OCI-LY3 (cell line): ENCODE measurements around the gene MORF4L1.

Experiments used
- H2AFZ ChIP-seq: fragments of 200-600, 300-600 bp; shearing (Covaris generic); 2 replicates; pipeline ENCODE4 v1.6.0; 2014; ENCODE audit warnings: antibody characterized with exemption, low read depth, low read length
- H3K27ac ChIP-seq: fragments of 200-600, 300-600 bp; sonication (generic); 2 replicates; pipeline ENCODE4 v1.5.1; 2014; ENCODE audit warnings: mild to moderate bottlenecking, low read length, moderate library complexity, mixed read lengths
- H3K27me3 ChIP-seq: fragments of 200-600, 300-600 bp; sonication (generic); 2 replicates; pipeline ENCODE4 v1.6.1; 2014; ENCODE audit warnings: low read depth, low read length, mixed read lengths
- H3K36me3 ChIP-seq: fragments of 200-600, 300-600 bp; sonication (generic); replicated peaks from 2 replicates; pipeline ENCODE3; 2014; ENCODE audit warnings: low read depth, low read length, mixed read lengths
- H3K4me1 ChIP-seq: fragments of 300-600, 200-600 bp; sonication (generic); 2 replicates; pipeline ENCODE4 v1.6.1; 2014; ENCODE audit warnings: low read length, mixed read lengths
- H3K4me2 ChIP-seq: fragments of 200-600, 300-600 bp; sonication (generic); 2 replicates; pipeline ENCODE4 v1.6.1; 2014; ENCODE audit warnings: low read length, mixed read lengths
- H3K4me3 ChIP-seq: fragments of 300-600, 200-600 bp; sonication (generic); 2 replicates; pipeline ENCODE4 v1.5.1; 2014; ENCODE audit warnings: antibody characterized with exemption, mild to moderate bottlenecking, low read length, moderate library complexity
- H3K79me2 ChIP-seq: fragments of 300-600, 200-600 bp; shearing (Covaris generic); 2 replicates; pipeline ENCODE4 v1.6.1; 2014; ENCODE audit warnings: mild to moderate bottlenecking, low read length, mixed read lengths
- H3K9ac ChIP-seq: fragments of 300-600, 200-600 bp; shearing (Covaris generic); 2 replicates; pipeline ENCODE4 v1.6.0; 2014; ENCODE audit warnings: mild to moderate bottlenecking, low read length, moderate library complexity
- H3K9me3 ChIP-seq: fragments of 200-600, 300-600 bp; shearing (Covaris generic); 2 replicates; pipeline ENCODE4 v1.6.1; 2014; ENCODE audit warnings: low read length, mixed read lengths; ENCODE audit not compliant: insufficient read depth
- H4K20me1 ChIP-seq: fragments of 200-600, 300-600 bp; sonication (generic); 2 replicates; pipeline ENCODE4 v1.6.1; 2016; ENCODE audit warnings: low read length, mixed read lengths; ENCODE audit not compliant: insufficient read depth
- EZH2phosphoT487 ChIP-seq: fragments of 200-600 bp; shearing (Covaris generic); IDR thresholded peaks from 2 replicates; pipeline ENCODE4 v1.6.1; 2018; ENCODE audit warnings: antibody characterized with exemption, mixed run types, low read depth
- TF ChIP-seq, protein P1 (sequence below): fragments of 200-600, 300-600 bp; sonication (generic); IDR thresholded peaks from 2 replicates; pipeline ENCODE4 v1.5.1; 2014; ENCODE audit warnings: antibody characterized with exemption, low read length, low read depth

The MORF4L1 gene

DNA sequence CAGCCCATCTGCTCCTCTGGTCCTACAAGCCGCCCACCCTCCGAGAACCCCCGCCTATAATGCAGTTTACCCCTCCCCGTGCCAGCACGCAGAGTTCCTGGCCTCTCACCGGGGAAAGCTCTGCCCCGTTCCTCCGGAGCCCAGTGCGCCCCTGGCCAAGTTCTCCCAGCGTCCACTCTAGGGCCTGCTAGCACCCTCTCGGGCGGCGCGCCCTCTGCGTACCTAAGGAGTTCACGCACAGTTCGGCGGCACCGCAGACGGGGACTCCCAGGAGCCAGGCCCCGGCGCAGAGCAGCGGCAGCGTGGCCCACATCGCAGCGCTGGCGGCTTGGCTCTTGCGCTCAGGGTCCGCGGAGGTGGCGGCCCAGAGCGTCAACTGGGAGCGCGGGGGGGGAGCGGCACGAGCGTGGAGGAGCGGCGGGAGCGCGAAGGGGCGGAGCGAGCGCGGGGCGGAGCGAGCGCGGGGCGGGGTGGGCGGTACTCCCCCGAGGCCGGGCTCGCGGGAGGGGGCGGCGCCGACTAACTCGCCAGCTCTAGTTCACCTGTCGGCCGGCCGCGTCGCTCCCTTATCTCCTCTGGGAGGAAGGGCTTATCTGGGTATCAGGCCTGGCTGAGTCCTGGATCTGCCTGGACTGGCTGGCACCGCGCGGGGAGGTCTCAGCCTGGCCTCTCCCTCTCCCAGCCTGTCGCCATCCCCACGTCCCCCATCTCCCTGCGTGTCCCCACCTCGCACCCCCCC lies 72.1 kb downstream of the MORF4L1 start, which contains the start of gene CTSH:
TSS of gene CTSH (minus strand) at position 378 of the 739 bp plus-strand sequence. CDS start at position 313, 65 bp downstream.
- no peak within 1 kb of the TSS for H2AFZ ChIP-seq

DNA sequence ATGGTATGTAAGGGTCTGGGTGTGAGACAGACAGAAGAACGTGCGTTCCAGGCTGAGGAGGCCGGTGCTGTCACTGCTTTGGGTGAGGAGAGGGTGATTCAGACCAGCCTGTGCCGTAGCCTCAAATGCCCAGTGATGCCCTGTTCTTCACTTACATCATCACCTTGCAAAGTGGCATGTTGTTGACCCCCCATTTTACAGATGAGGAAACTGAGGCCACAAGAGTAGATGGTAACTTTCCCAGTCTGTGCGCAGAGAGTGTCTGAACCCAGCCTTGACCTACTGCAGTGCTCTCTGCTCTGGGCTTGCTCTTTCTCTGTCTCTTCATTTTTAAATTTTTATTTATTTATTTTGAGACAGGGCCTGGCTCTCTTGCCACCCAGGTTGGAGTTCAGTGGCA lies 73.8 kb downstream of the MORF4L1 start:
- Histone ChIP-seq H3K4me1 (peaks cover 19% of the 10 kb centered on the region), H3K36me3 (peaks cover 26% of the 10 kb centered on the region), H3K27me3 (no peaks in the 10 kb centered on the region), H4K20me1 (no peaks in the 10 kb centered on the region), H3K4me2 (no peak overlapping the region), H2AFZ (no peak overlapping the region), H3K9me3 (no peaks in the 10 kb centered on the region), H3K4me3 (no peak overlapping the region), H3K79me2 (peaks cover 34% of the 10 kb centered on the region), H3K9ac (no peak overlapping the region), H3K27ac (no peak overlapping the region)
- TF ChIP-seq, protein P1, sequence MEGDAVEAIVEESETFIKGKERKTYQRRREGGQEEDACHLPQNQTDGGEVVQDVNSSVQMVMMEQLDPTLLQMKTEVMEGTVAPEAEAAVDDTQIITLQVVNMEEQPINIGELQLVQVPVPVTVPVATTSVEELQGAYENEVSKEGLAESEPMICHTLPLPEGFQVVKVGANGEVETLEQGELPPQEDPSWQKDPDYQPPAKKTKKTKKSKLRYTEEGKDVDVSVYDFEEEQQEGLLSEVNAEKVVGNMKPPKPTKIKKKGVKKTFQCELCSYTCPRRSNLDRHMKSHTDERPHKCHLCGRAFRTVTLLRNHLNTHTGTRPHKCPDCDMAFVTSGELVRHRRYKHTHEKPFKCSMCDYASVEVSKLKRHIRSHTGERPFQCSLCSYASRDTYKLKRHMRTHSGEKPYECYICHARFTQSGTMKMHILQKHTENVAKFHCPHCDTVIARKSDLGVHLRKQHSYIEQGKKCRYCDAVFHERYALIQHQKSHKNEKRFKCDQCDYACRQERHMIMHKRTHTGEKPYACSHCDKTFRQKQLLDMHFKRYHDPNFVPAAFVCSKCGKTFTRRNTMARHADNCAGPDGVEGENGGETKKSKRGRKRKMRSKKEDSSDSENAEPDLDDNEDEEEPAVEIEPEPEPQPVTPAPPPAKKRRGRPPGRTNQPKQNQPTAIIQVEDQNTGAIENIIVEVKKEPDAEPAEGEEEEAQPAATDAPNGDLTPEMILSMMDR, result no peak
- no peak for TF ChIP-seq EZH2phosphoT487

More for the DNA sequence above, 72.1 kb downstream of the MORF4L1 start, which contains the start of gene CTSH:
- Histone ChIP-seq H3K36me3 (peaks cover 32% of the 10 kb centered on the region), H3K9ac (peak within 1 kb of the TSS; percentile 99), H3K9me3 (no peaks in the 10 kb centered on the region), H4K20me1 (no peaks in the 10 kb centered on the region), H3K4me1 (peaks cover 27% of the 10 kb centered on the region), H3K27me3 (no peaks in the 10 kb centered on the region), H3K79me2 (peaks cover 48% of the 10 kb centered on the region), H3K4me3 (peak within 1 kb of the TSS; percentile 91), H3K27ac (peak within 1 kb of the TSS; percentile 94), H3K4me2 (peak within 1 kb of the TSS; percentile 87)
- TF ChIP-seq, protein P1, result no peak
- TF ChIP-seq EZH2phosphoT487, result no peak

DNA sequence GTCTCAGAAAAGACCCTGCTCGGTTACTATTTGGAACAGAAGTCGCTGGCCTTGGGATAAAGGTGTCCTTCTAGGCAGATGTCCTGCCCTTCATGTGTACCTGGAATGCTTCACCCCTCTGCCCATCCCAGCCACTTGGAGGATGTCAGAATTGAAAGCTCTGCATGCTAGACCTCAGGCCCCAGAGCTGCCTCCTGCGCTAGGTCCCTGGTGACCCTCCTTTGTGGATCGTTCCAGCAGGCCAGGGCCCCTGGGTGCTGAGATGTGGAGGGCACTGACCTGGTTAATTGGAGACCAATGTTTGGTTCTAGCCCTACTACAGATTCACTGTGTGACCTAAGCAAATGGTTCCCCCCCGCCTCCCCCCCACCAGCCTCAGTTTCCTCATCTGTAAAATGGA lies 74.8 kb downstream of the MORF4L1 start:
- no peaks in the 10 kb centered on the region for H3K9me3 ChIP-seq
- TF ChIP-seq, protein P1, result no peak
- no peak for TF ChIP-seq EZH2phosphoT487
- no peak overlapping the region for H3K27ac ChIP-seq

More for the DNA sequence above, 74.8 kb downstream of the MORF4L1 start:
- Histone ChIP-seq H3K79me2 (peaks cover 24% of the 10 kb centered on the region), H3K4me1 (peaks cover 14% of the 10 kb centered on the region), H4K20me1 (no peaks in the 10 kb centered on the region), H3K27me3 (no peaks in the 10 kb centered on the region), H3K4me2 (no peak overlapping the region), H3K36me3 (peaks cover 18% of the 10 kb centered on the region), H3K4me3 (no peak overlapping the region), H3K9ac (no peak overlapping the region), H2AFZ (no peak overlapping the region)
